22Rv1 (cell line): ENCODE data around the gene TRIP11.

ENCODE experiments used
- H3K27ac ChIP-seq: fragments of 450-650 bp; 2 replicates; pipeline ENCODE4 v1.5.1; 2017
- ZFX ChIP-seq: fragments of 450-650 bp; IDR thresholded peaks from 2 replicates; pipeline ENCODE4 v1.6.1; 2017; ENCODE audit warnings: antibody characterized with exemption, borderline replicate concordance
- TF ChIP-seq, protein P1 (sequence below): fragments of 450-650 bp; IDR thresholded peaks from 2 replicates; pipeline ENCODE4 v1.5.1; 2017; ENCODE audit warnings: mild to moderate bottlenecking

TRIP11 gene

GRCh38 chr14:91985008-91985407, 54.9 kb downstream of the TRIP11 start:
- TF ChIP-seq ZFX: no peak
- TF ChIP-seq, protein P1, sequence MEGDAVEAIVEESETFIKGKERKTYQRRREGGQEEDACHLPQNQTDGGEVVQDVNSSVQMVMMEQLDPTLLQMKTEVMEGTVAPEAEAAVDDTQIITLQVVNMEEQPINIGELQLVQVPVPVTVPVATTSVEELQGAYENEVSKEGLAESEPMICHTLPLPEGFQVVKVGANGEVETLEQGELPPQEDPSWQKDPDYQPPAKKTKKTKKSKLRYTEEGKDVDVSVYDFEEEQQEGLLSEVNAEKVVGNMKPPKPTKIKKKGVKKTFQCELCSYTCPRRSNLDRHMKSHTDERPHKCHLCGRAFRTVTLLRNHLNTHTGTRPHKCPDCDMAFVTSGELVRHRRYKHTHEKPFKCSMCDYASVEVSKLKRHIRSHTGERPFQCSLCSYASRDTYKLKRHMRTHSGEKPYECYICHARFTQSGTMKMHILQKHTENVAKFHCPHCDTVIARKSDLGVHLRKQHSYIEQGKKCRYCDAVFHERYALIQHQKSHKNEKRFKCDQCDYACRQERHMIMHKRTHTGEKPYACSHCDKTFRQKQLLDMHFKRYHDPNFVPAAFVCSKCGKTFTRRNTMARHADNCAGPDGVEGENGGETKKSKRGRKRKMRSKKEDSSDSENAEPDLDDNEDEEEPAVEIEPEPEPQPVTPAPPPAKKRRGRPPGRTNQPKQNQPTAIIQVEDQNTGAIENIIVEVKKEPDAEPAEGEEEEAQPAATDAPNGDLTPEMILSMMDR: no peak
- H3K27ac ChIP-seq: no peak overlapping the region

DNA sequence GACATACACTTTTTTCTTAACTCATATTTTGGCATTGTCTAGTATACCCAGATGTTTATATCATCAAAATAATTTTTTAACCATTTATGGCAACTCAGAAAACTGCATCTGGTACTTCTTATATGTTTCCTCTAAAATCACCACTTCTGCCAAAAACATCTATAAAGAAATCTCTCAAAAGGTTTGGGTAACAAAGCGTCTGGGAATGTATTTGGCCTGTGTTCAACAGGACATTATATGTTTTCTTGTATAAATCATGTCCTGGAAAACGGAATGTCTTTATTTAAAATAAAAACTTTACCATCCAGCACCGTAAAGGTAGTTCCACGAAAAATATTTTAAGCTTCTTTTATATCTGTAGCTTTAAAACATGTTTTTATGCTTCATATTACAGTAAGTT, 56.3 kb downstream of the TRIP11 start:
- TF ChIP-seq, protein P1: no peak
- no peak for TF ChIP-seq ZFX
- H3K27ac ChIP-seq: no peak overlapping the region

DNA sequence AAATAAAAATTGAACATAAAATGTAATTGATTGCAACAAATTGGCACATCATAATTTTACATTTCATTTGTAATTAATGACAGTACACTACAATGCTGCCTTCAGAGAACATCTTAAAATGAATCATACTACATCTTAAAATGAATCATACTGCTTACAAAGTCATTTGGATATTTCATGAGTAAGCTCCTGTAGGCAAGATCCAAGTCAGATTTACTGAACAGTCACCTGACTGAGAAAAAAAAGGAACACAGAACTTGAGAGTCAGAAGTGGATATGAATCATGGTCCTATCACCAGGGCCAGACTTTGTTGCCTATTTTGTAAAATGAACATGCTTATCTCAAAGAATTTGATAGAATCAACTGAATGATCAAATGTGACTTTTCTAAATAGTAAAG, 59.7 kb downstream of the TRIP11 start:
- TF ChIP-seq, protein P1: no peak
- no peak for TF ChIP-seq ZFX
- no peak overlapping the region for H3K27ac ChIP-seq

GRCh38 chr14:91977884-91978283, 62.0 kb downstream of the TRIP11 start:
- H3K27ac ChIP-seq: no peak overlapping the region
- no peak for TF ChIP-seq ZFX
- TF ChIP-seq, protein P1: no peak

DNA sequence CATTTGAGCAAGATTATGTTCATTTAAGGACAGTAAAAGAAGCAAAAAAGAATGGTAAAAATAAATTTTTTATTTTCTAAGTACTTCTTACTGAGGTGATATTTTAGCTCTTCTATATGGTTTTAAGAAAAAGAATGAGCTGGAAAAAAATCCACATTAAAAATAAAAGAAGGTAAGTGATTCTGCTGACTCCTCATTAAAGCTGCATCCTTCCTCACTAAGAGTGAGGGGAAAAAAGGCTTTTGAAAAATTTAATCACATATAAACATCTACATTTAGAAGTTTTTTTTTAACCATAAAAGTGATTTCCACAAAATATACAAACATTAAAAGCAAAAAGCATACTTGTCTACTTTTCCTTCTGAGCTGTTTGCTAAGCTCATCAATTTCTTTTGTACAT, 64.1 kb downstream of the TRIP11 start:
- no peak for TF ChIP-seq ZFX
- TF ChIP-seq, protein P1: no peak
- H3K27ac ChIP-seq: no peak overlapping the region

DNA sequence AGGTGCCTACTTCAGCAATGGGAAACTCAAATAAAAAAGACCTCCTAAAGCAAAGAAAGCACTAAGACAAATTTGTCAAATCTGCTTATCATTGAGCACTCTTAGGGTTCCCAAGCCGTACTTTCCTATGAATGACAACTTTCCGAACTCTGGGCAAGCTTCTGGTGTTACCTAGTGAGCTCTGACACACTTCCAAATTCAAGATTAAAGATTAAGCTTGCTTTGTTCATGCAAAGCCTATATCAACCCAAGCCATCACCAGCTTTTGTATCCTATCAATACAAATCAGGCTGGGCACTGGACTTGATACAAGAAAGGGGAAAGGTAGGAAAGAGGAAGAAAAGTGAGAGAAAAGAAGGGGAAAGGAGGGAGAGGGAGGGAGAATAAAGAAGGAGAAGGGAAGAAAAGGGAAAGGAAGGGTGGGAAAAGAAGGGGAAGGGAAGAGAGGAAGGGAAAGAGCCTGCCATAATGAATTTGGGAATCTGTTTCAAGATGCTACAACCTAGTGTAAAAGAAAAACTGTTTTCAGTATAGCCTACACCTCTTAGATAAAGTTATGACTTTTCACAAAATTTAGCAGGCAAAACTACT, 68.6 kb downstream of the TRIP11 start:
- no peak overlapping the region for H3K27ac ChIP-seq
- TF ChIP-seq, protein P1: no peak
- no peak for TF ChIP-seq ZFX

DNA sequence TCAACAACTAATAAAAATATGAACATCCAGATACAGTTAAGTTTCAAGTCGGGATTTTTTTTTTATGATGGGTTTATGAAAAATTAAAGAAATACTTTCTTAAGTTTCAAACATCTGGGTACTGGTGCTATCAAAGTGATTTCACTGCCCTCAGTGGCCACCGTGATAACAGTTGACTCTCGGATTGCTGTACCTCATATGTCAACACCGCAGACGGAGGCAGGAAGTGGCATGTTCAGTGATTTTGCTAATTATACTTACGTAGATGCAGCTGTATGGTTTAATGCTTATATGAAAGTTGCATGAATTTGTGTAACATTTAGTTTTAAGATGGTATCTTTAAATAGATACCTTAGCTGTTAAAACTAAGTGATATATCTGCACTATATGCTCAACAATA, 71.6 kb downstream of the TRIP11 start:
- no peak overlapping the region for H3K27ac ChIP-seq

More for the DNA sequence above, 71.6 kb downstream of the TRIP11 start:
- TF ChIP-seq, protein P1: no peak
- no peak for TF ChIP-seq ZFX
